ENCODE data around the gene PANX3.
A peak's percentile ranks its signal among the peaks of the same experiment; 100 is the strongest.

PANX3 gene

GRCh38 chr11:124658501-124658900 lies 47.3 kb downstream of the PANX3 start:
- H3K27ac ChIP-seq, result peak overlapping the region; percentile 96
- TF ChIP-seq CTCF (conservative IDR thresholded peaks at IDR 0.05), result no peak

GRCh38 chr11:124658986-124659385 lies 47.8 kb downstream of the PANX3 start:
- peak overlapping the region; percentile 96 for H3K27ac ChIP-seq
- TF ChIP-seq CTCF (conservative IDR thresholded peaks at IDR 0.05), result no peak

- no peak overlapping the region for H3K27ac ChIP-seq
- no peak for TF ChIP-seq CTCF (conservative IDR thresholded peaks at IDR 0.05)
These were observed 50.3 kb downstream of the PANX3 start for GRCh38 chr11:124661553-124661952.

- TF ChIP-seq CTCF (conservative IDR thresholded peaks at IDR 0.05), result no peak
- H3K27ac ChIP-seq, result no peak overlapping the region
These were observed 50.9 kb downstream of the PANX3 start for GRCh38 chr11:124662106-124662505.

GRCh38 chr11:124663861-124664260 lies 52.6 kb downstream of the PANX3 start:
- no peak overlapping the region for H3K27ac ChIP-seq
- no peak for TF ChIP-seq CTCF (conservative IDR thresholded peaks at IDR 0.05)

- TF ChIP-seq CTCF (conservative IDR thresholded peaks at IDR 0.05), result no peak
- H3K27ac ChIP-seq, result no peak overlapping the region
These were observed 56.4 kb downstream of the PANX3 start for GRCh38 chr11:124667601-124668000.

- TF ChIP-seq CTCF (conservative IDR thresholded peaks at IDR 0.05), result peak; percentile 94
- H3K27ac ChIP-seq, result no peak overlapping the region
These were observed 58.0 kb downstream of the PANX3 start for GRCh38 chr11:124669193-124669592.

All from VCaP (cell line).